NCI-H1048 (cell line): ENCODE data around the gene CPM.
"Not testable (repeated sequence)": the region's sequence is repeated elsewhere in the genome, so short reads cannot be mapped to it uniquely, and the experiment has no call there.

Experiments used
- DNase-seq: peaks from one replicate; lab custom pipeline; 2025; lab: John Stamatoyannopoulos, UW

Gene CPM

DNA sequence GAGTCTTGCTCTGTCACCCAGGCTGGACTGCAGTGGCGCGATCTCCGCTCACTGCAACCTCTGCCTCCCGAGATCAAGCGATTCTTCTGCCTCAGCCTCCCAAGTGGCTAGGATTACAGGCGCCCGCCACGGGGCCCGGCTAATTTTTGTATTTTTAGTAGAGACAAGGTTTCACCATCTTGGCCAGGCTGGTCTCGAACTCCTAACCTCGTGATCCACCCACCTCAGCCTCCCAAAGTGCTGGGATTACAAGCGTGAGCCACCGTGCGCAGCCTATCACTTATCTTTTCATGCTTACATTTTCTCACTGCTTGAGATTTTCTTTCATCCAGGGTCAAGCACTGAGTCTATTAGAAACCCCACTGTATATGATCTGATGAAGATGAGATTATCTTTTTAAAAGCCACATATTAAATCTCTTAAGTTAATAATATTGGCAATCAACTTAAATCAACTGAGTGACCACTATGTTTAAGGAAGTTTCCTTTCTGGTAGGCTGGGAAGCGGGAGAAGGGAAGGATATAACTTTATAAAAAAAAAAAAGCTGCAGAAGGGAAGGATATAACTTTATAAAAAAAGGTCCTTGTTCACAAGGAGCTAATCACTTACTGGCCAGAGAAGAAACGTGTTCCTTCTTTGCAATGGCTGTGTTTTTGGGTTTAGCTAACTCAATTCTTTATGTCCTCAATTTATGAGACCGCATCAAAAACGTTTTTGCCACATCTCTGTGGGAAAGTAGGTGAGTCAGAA, 126.3 kb downstream of the CPM start:
- no peak for DNase-seq

DNA sequence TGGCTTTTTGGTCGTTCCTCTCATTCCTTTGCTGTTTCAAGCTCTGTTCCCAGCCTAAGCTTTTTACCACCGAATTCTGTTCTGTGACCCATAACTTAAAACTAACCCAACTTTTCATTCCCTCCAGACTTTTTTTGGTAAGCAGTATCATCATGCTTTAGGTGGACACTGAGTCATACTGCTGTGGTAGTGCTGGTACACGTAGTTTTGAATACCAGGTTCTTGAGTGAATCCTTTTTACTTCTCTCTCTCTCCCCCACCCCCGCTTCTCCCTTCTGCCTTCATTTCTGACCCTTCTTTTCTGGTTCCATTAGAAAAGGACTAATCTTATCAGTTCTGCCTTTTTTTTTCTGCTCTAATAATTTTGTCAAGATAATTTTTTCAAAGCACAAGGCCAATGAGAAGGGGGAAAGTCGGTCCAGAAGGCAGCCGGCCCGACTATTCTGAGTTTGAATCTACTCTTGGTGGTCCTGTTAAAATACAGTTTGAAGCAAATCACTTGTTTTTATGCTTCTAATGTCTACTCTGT, 127.3 kb downstream of the CPM start:
- no peak for DNase-seq

DNA sequence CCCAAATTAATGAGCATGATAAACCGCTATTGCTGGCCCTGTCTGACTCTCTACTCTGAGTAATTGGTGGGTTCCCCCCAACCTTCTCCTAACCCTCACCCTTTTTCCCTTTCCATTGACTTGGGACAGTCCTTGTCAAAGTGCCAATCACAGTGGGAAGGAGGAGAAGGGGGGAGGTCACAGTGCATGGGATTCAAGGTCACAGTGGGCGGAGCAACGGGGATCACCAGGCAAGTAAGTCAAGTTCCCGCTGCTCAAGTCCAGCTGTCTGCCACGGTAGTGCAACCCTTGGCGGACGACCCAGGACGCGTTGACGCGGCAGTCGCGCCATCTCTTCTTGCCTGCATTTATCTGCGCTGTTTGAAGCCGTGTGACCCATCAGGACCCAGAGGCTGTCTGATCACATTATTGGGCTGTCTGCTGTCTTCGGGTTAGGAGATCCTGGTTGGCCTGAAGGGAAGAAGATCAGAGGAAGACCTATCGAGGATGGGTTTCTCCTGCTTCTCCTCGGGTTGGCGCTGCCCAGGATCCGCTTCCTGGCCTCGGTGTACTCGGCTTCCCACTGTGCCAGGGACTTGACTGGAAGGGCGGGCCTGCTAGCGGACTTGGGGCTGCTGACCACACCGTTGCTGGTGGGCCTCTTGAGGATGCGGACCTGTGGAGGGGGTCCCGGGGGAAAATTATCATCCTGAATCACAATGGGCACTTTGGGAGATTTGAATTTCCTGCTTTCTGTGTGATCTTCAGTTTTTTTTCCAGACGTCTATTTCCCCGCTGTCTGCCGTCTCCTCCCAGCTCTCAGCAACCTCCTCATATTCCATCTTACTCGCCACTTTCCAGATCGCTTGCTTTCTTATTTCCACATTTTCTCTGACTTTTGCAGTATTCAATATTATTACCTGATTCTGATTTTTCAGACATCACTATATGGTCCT, 128.0 kb downstream of the CPM start:
- no peak for DNase-seq

DNA sequence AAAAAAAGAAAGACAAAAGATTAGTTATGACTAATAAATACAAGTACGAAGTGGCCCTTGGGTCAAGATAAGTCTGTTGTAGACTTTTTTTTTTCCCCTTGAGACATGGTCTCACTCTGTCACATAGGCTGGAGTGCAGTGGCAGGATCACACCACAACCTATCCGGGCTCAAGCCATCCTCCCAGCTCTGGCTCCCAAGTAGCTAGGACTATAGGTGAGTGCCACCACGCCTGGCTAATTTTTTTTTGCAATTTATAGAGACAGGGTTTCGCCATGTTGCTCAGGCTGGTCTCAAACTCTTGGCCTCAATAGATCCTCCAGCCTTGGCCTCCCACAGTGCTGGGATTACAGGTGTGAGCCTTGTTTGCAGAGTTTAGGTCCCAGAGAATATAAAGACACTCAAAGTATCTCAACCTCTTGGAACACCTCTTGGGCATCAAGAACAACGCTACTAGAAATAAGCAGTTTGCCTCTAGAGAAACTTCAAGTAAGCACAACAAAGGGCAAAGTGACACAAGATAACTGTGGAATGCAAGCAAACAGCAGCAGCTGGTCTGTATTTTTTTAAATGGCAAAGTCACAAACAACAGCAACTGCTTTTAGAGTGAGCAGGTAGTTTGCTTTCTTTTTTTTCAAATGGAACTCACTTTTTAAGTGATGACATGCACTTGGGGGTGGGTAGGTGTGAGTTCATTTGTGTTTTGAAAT, 128.9 kb downstream of the CPM start:
- no peak for DNase-seq

GRCh38 chr12:68802911-68803651, 129.9 kb downstream of the CPM start:
- not testable (repeated sequence) for DNase-seq

- not testable (repeated sequence) for DNase-seq
Measured at GRCh38 chr12:68802372-68802745, 130.6 kb downstream of the CPM start.
